CD8-positive, alpha-beta memory T cell (primary cell): ENCODE data around the gene AP3D1. TPM values are rescaled to one million over a fixed set of nuclear protein-coding genes. Genes with fewer than 3 reads are reported as not detected.

Experiments used
- CTCF ChIA-PET: fragments of 350-600 bp; sonication (Branson Sonifier 250); formaldehyde crosslinking; loops from one replicate; lab custom pipeline; 2021; ENCODE audit warnings: antibody characterized with exemption; lab: Charles Lee
- POLR2A ChIA-PET: fragments of 350-600 bp; sonication (Branson Sonifier 250); formaldehyde crosslinking; loops from one replicate; lab custom pipeline; 2021; ENCODE audit warnings: antibody characterized with exemption; lab: Charles Lee
- DNase-seq, 5 donors: peaks; one replicate each; pipeline versions ENCODE4 v3.0.0 to v3.0.0-alpha.2; 2020 to 2022; ENCODE audit warnings: mixed read lengths in 1 of 5
- H3K27ac ChIP-seq: one replicate; pipeline ENCODE4 v1.7.0; 2013; ENCODE audit warnings: low read depth, mild to moderate bottlenecking, low read length, moderate library complexity
- H3K27me3 ChIP-seq: 2 replicates; pipeline ENCODE4 v1.7.0; 2013; ENCODE audit warnings: low read length, mild to moderate bottlenecking; ENCODE audit not compliant: insufficient read depth, poor library complexity, severe bottlenecking
- H3K36me3 ChIP-seq: 2 replicates; pipeline ENCODE4 v1.7.0; 2013; ENCODE audit warnings: mild to moderate bottlenecking, low read length, moderate library complexity; ENCODE audit not compliant: insufficient read depth
- H3K4me1 ChIP-seq: 2 replicates; pipeline ENCODE4 v1.7.0; 2013; ENCODE audit warnings: mild to moderate bottlenecking, low read length, moderate library complexity; ENCODE audit not compliant: insufficient read depth
- H3K4me3 ChIP-seq: 2 replicates; pipeline ENCODE4 v1.7.0; 2013; ENCODE audit warnings: mild to moderate bottlenecking, low read length
- H3K9me3 ChIP-seq: 2 replicates; pipeline ENCODE4 v1.7.0; 2013; ENCODE audit warnings: mild to moderate bottlenecking, low read length
- H3K27ac Mint-ChIP-seq, 8 donors: one replicate each; pipeline ENCODE4 v1.8.0; 2020 to 2021; ENCODE audit warnings: mixed read lengths in 8 of 8, mild to moderate bottlenecking in 6 of 8, inconsistent platforms in 3 of 8, moderate library complexity in 3 of 8
- H3K27me3 Mint-ChIP-seq, 2 donors: one replicate each; pipeline ENCODE4 v1.8.0; 2020 to 2021; ENCODE audit warnings: mixed read lengths in 2 of 2, mild to moderate bottlenecking in 1 of 2, moderate library complexity in 1 of 2
- H3K36me3 Mint-ChIP-seq, 3 donors: one replicate each; pipeline ENCODE4 v1.8.0; 2020 to 2021; ENCODE audit warnings: mixed read lengths in 3 of 3, inconsistent platforms in 1 of 3, mild to moderate bottlenecking in 1 of 3
- H3K4me1 Mint-ChIP-seq, 3 donors: one replicate each; pipeline ENCODE4 v1.8.0; 2020 to 2021; ENCODE audit warnings: mixed read lengths in 3 of 3, inconsistent platforms in 1 of 3, mild to moderate bottlenecking in 1 of 3
- H3K4me3 Mint-ChIP-seq, 7 donors: one replicate each; pipeline ENCODE4 v1.8.0; 2020 to 2021; ENCODE audit warnings: mixed read lengths in 7 of 7, mild to moderate bottlenecking in 6 of 7, moderate library complexity in 4 of 7, inconsistent platforms in 2 of 7
- H3K9me3 Mint-ChIP-seq, 5 donors: one replicate each; pipeline ENCODE4 v1.8.0; 2020 to 2022; ENCODE audit warnings: mixed read lengths in 5 of 5, mild to moderate bottlenecking in 3 of 5, moderate library complexity in 2 of 5, inconsistent platforms in 1 of 5
- polyA plus RNA-seq: library from polyadenylated mRNA; unstranded; fragments of 300-500 nt; fragmentation: Illumina TruSeq; gene quantifications from one replicate; pipeline ENCODE4 v1.2.3, GENCODE V29; 2021
- total RNA-seq, 2 experiments: library from RNA; stranded (reverse); gene quantifications; one replicate each; pipeline ENCODE4 v1.2.3, GENCODE V29; 2021

AP3D1 gene
- total and polyA plus RNA-seq, 3 experiments from 2014 or later = 44.2 to 99.2 (median 96.5) TPM

DNA sequence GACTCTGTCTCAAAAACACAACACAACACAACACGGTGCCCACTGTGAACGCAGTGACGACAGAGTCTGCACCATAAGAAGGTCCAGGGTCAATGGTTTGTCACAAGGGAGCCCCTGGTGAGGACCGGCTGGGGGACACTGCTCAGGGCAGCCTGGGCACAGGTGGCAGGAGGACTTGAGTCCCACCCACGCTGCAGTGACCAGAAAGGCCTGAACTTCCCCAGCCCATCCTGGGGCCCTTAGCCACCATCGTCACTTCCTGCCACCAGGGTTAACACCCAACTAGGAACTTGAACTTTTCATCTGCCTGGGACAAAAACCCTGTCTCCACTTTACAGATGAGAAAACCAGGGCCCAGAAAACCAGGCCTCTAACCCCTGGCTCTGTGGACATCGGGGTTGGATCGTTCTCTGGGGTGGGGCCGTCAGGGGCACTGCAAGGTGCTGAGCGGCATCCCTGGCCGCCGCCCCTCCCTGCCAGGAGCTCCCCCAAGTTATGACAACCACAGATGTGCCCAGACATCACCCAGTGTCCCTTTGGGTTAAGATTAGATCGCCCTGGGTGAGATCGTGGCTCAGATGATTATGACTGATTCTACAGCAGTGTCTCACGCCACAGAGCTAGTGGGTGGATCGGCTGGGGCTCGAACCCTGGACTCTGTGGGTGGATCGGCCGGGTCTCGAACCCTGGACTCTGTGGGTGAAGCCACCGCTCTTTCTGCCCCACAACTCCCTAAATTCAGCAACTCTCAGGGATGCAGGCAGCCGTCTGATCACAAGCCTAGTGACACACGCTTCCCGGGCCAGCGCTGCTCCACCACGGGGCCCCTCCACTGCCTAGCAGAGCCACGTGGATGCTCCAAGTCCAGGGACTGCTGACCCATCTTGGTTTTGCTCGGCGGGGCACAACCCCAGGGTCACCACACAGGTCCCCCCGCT lies 69.2 kb downstream of the AP3D1 start:
- Mint-ChIP-seq H3K27me3 (peaks cover 0 to 7% of the 10 kb centered on the region in 2 donors), H3K4me1 (peaks cover 55 to 71% (median 57%) of the 10 kb centered on the region in 3 donors), H3K27ac (peak overlapping the region; percentile 94 to 100 (median 98)), H3K36me3 (peaks cover 4 to 69% (median 6%) of the 10 kb centered on the region in 3 donors), H3K9me3 (peaks cover 0 to 4% (median 2%) of the 10 kb centered on the region in 5 donors), H3K4me3 (peak overlapping the region; percentile 88 to 99 (median 97))
- CTCF ChIA-PET = interaction anchor here (1.1 to 6.2 kb wide), 5 partner anchors 12 to 65 kb away, joined by 3 to 49 read pairs (median 8); partner anchors contain the start of gene MOB3A
- peaks cover 67% of the 10 kb centered on the region for H3K4me1 ChIP-seq
- peak overlapping the region; percentile 99 for H3K27ac ChIP-seq
- peak overlapping the region; percentile 83 for H3K4me3 ChIP-seq
- POLR2A ChIA-PET = interaction anchor here (1.4 to 2.4 kb wide), 3 partner anchors 10 to 32 kb away, joined by 5 to 19 read pairs (median 10); partner anchors contain the start of genes IZUMO4 and MOB3A
- peak; percentile 45 to 80 (median 70) for DNase-seq
- H3K27me3 ChIP-seq = no peaks in the 10 kb centered on the region
- peaks cover 32% of the 10 kb centered on the region for H3K36me3 ChIP-seq
- no peaks in the 10 kb centered on the region for H3K9me3 ChIP-seq

DNA sequence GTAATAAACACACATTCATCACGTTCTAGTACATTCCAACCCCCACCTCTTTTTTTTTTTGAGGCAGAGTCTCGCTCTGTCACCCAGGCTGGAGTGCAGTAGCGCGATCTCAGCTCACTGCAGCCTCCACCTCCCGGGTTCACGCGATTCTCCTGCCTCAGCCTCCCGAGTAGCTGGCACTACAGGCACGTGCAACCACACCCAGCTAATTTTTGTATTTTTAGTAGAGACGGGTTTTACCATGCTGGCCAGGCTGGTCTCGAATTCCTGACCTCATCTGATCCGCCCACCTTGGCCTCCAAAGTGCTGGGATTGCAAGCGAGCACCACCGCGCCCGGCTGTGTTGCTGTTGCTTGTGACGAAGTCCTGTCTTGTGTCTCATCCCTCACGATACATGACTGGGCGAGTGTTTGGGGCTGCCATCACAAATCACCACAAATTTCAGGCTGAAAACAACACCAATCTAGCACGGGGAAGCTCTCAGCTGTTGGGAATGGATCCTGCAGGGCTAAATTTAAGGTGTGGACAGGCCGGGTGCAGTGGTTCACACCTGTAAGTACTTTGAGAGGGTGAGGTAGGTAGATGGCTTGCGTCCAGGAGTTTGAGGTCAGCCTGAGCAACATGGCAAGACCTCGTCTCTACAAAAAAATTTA lies 70.9 kb downstream of the AP3D1 start:
- Mint-ChIP-seq H3K9me3 (peaks cover 0 to 3% (median 2%) of the 10 kb centered on the region in 5 donors), H3K36me3 (peaks cover 4 to 84% (median 6%) of the 10 kb centered on the region in 3 donors), H3K27ac (peak overlapping the region; percentile 71 to 100 (median 98)), H3K27me3 (peaks cover 0 to 7% of the 10 kb centered on the region in 2 donors), H3K4me3 (peak overlapping the region; percentile 56 to 99 (median 94)), H3K4me1 (peaks cover 46 to 61% (median 48%) of the 10 kb centered on the region in 3 donors)
- H3K4me1 ChIP-seq = peaks cover 51% of the 10 kb centered on the region
- H3K9me3 ChIP-seq = no peaks in the 10 kb centered on the region
- peak overlapping the region; percentile 16 for H3K27ac ChIP-seq
- POLR2A ChIA-PET = no interaction called here
- CTCF ChIA-PET = interaction anchor here (6.2 kb wide), 1 partner anchor 11 kb away, joined by 49 read pairs; no protein-coding TSS in a partner anchor
- H3K27me3 ChIP-seq = no peaks in the 10 kb centered on the region
- DNase-seq = no peak
- H3K36me3 ChIP-seq = peaks cover 43% of the 10 kb centered on the region
- peak overlapping the region; percentile 29 for H3K4me3 ChIP-seq

DNA sequence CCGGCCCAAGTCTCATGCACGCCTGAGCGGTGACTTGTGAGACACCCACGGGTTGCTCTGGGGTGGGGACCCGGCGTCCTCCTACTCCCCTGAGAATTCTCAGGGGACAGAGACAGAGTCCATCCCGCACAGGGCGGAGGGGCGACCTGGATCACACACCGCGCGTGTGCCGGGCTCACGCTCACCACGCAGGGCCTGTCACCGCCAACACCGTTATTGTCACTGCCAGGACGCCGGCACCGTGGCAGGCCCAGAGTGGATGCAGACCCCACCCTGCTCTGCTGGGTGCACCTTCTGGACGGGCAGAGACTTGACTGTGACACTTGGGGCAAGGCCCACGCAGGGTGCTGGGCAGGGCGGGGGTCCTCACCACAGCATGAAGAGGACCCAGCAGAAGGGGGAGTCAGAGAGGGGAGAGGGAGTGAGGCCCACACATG lies 71.5 kb downstream of the AP3D1 start:
- Histone ChIP-seq H3K27ac (no peak overlapping the region), H3K9me3 (no peaks in the 10 kb centered on the region), H3K36me3 (peaks cover 48% of the 10 kb centered on the region), H3K4me3 (no peak overlapping the region), H3K27me3 (no peaks in the 10 kb centered on the region), H3K4me1 (peaks cover 55% of the 10 kb centered on the region)
- Mint-ChIP-seq H3K4me3 (peak overlapping the region; percentile 52 to 99 (median 94)), H3K4me1 (peaks cover 42 to 56% (median 43%) of the 10 kb centered on the region in 3 donors), H3K27ac (peak overlapping the region; percentile 50 to 99 (median 90)), H3K27me3 (peaks cover 0 to 3% of the 10 kb centered on the region in 2 donors), H3K36me3 (peaks cover 0 to 84% (median 6%) of the 10 kb centered on the region in 3 donors), H3K9me3 (no peaks in the 10 kb centered on the region)
- DNase-seq = no peak
- POLR2A ChIA-PET = no interaction called here
- CTCF ChIA-PET = no interaction called here

DNA sequence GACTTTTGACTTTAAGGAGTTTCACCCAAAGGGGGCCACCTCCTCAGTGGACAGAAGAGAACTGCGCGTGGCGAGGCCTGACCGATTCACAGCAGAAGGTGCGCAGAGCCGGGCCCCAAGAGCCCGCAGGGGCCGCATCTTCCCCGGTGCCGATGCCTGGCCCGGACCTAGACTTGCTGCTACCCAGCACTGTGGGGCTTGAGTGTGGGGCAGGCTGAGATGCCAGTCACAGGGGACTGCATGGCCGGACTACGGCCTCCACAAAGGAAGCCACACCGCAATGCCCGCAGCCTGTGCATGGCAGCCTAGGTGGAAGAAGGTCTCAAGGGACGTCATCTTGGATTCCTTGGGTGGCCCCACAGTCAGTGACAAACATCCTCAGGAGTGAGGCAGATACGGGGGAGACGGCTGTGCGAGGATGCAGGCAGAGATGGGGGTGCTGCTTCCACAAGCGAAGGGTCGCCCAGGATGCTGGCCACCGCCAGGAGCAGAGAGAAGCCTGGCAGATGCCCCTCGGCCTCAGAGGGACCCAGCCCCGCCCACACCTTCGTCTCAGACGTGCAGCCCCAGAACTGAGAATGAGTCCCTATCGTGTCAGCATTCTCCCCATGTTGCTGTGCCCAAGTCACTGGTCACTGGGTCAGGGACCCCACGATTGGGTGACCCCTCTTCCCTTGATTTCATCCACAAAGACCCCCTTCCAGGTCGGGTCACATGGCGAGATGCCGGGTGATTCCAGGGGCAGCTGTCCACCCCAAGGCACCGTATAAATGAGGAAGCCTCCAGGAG lies 72.1 kb downstream of the AP3D1 start:
- Mint-ChIP-seq H3K27me3 (no peaks in the 10 kb centered on the region), H3K27ac (peak overlapping the region in 6 of 8 donors; percentile 53 to 98 (median 90)), H3K36me3 (peaks cover 0 to 84% (median 7%) of the 10 kb centered on the region in 3 donors)

DNA sequence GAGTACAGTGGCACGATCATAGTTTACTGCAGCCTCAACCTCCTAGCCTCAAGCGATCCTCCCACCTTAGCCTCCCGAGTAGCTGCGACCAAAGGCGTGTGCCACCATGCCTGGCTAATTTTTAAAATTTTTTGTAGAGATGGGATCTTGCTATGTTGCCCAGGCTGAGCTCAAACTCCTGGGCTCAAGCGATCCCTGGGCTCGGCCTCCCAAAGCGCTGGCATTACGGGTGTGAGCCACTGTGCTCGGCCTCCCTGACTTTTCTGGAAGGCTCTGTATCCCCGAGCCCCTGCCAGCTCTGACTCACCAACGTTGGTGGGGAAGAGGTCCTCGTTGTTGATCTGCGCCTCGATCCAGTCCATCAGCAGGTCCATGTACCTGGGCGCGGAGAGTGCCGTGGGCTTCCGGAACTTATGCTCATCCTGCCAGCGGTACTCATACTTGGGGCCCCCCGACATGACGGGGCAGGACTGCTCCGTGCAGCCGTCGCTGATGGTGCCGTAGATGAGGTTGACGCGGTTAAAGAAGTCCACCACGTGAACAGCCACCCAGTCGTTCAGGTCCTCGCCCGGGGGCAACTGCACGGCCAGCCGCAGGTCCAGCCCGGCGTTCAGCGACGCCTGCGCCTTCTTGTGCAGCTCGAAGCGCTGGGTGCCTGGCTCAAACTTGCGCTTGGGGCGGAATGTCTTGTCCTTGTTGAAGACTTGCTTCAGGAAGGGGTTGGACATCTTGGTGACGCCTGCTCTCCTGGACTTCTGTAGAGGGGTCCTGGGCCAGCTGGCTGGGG lies 73.3 kb downstream of the AP3D1 start:
- H3K9me3 Mint-ChIP-seq = no peaks in the 10 kb centered on the region
- H3K27ac Mint-ChIP-seq = peak overlapping the region in 2 of 8 donors; percentile 26 to 60
- H3K4me3 ChIP-seq = no peak overlapping the region
- no peaks in the 10 kb centered on the region for H3K9me3 ChIP-seq
- DNase-seq = no peak
- CTCF ChIA-PET = interaction anchor here (1.0 to 1.7 kb wide), 3 partner anchors 9 to 148 kb away, joined by 3 to 7 read pairs (median 4); no protein-coding TSS in a partner anchor
- peaks cover 38 to 52% (median 41%) of the 10 kb centered on the region in 3 donors for H3K4me1 Mint-ChIP-seq
- H3K4me3 Mint-ChIP-seq = peak overlapping the region in 2 of 7 donors; percentile 68 to 94
- POLR2A ChIA-PET = no interaction called here
- H3K36me3 Mint-ChIP-seq = peaks cover 0 to 86% (median 8%) of the 10 kb centered on the region in 3 donors
- H3K4me1 ChIP-seq = peaks cover 58% of the 10 kb centered on the region
- no peak overlapping the region for H3K27ac ChIP-seq
- no peaks in the 10 kb centered on the region for H3K27me3 ChIP-seq
- no peaks in the 10 kb centered on the region for H3K27me3 Mint-ChIP-seq
- H3K36me3 ChIP-seq = peaks cover 60% of the 10 kb centered on the region

More for the DNA sequence above, 72.1 kb downstream of the AP3D1 start:
- Histone ChIP-seq H3K27me3 (no peaks in the 10 kb centered on the region), H3K9me3 (no peaks in the 10 kb centered on the region), H3K27ac (peak overlapping the region; percentile 18), H3K36me3 (peaks cover 48% of the 10 kb centered on the region), H3K4me1 (peaks cover 58% of the 10 kb centered on the region), H3K4me3 (no peak overlapping the region)
- ChIA-PET CTCF (interaction anchor here (1.5 to 1.7 kb wide), 2 partner anchors 10 to 60 kb away, joined by 4 to 7 read pairs; no protein-coding TSS in a partner anchor), POLR2A (no interaction called here)
- Mint-ChIP-seq H3K4me3 (peak overlapping the region in 6 of 7 donors; percentile 52 to 99 (median 96)), H3K9me3 (no peaks in the 10 kb centered on the region), H3K4me1 (peaks cover 43 to 57% (median 44%) of the 10 kb centered on the region in 3 donors)
- no peak for DNase-seq

DNA sequence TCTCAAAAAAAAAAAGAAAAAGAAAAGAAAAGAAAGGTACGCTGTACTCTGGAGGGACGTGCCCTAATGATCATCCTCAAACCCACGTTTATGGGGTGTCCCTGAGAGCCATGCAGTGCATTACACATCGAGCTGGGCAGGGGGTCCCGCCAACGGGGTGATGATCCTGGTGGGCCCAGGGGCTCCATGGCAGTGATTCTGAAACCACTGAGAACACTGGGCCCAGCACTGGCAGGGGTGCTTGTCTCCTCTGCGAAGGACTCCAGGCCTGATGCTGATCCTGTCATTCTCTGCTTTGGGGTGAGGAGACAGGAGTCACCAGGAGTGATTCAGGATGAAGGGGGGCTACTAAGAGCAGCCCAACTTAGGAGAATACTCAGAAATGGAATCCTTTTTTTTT lies 74.0 kb downstream of the AP3D1 start:
- Mint-ChIP-seq H3K9me3 (no peaks in the 10 kb centered on the region), H3K4me1 (peaks cover 34 to 48% (median 35%) of the 10 kb centered on the region in 3 donors), H3K4me3 (peak overlapping the region in 1 of 7 donors; percentile 54), H3K27ac (peak overlapping the region in 3 of 8 donors; percentile 57 to 62 (median 60)), H3K27me3 (no peaks in the 10 kb centered on the region), H3K36me3 (peaks cover 3 to 89% (median 11%) of the 10 kb centered on the region in 3 donors)
- no peak for DNase-seq
- Histone ChIP-seq H3K4me1 (peaks cover 51% of the 10 kb centered on the region), H3K27me3 (no peaks in the 10 kb centered on the region), H3K36me3 (peaks cover 66% of the 10 kb centered on the region), H3K9me3 (no peaks in the 10 kb centered on the region), H3K4me3 (no peak overlapping the region), H3K27ac (no peak overlapping the region)
- CTCF ChIA-PET = interaction anchor here (1.5 to 1.7 kb wide), 2 partner anchors 8 to 58 kb away, joined by 4 to 7 read pairs; no protein-coding TSS in a partner anchor
- POLR2A ChIA-PET = no interaction called here
